WERI-Rb-1 (cell line): ENCODE data around the gene TBL1XR1.

ENCODE experiments used
- DNase-seq: peaks from one replicate; pipeline ENCODE4 v3.0.0-alpha.2; 2020
- H3K27ac ChIP-seq: fragments of 250-450 bp; sonication (Bioruptor Pico); 2 replicates; pipeline ENCODE4 v1.5.1; 2020; ENCODE audit warnings: mild to moderate bottlenecking, moderate library complexity
- H3K27me3 ChIP-seq: fragments of 250-450 bp; sonication (Bioruptor Pico); 2 replicates; pipeline ENCODE4 v1.5.1; 2021; ENCODE audit warnings: mild to moderate bottlenecking, low read depth, moderate library complexity; ENCODE audit not compliant: insufficient read depth, severe bottlenecking
- H3K36me3 ChIP-seq: fragments of 250-450 bp; sonication (Bioruptor Pico); 2 replicates; pipeline ENCODE4 v1.5.1; 2020; ENCODE audit warnings: mild to moderate bottlenecking, moderate library complexity
- H3K4me3 ChIP-seq: 2 replicates; pipeline ENCODE4 v1.5.1; 2011; ENCODE audit warnings: low read depth, mild to moderate bottlenecking, control low read depth, low read length
- H3K9me3 ChIP-seq: fragments of 250-450 bp; sonication (Bioruptor Pico); 2 replicates; pipeline ENCODE4 v1.5.1; 2021; ENCODE audit warnings: mild to moderate bottlenecking, moderate library complexity; ENCODE audit not compliant: severe bottlenecking
- TF ChIP-seq, protein P1 (sequence below): IDR thresholded peaks from 2 replicates; pipeline ENCODE4 v1.5.1; 2011; ENCODE audit warnings: low read depth, mild to moderate bottlenecking, control low read depth, inconsistent platforms, low read length

TBL1XR1 gene

GRCh38 chr3:177062052-177062732 lies 135.1 kb downstream of the TBL1XR1 start:
- Histone ChIP-seq H3K36me3 (peaks cover 12% of the 10 kb centered on the region), H3K4me3 (no peak overlapping the region), H3K27me3 (no peaks in the 10 kb centered on the region), H3K27ac (no peak overlapping the region), H3K9me3 (no peaks in the 10 kb centered on the region)
- TF ChIP-seq, protein P1, sequence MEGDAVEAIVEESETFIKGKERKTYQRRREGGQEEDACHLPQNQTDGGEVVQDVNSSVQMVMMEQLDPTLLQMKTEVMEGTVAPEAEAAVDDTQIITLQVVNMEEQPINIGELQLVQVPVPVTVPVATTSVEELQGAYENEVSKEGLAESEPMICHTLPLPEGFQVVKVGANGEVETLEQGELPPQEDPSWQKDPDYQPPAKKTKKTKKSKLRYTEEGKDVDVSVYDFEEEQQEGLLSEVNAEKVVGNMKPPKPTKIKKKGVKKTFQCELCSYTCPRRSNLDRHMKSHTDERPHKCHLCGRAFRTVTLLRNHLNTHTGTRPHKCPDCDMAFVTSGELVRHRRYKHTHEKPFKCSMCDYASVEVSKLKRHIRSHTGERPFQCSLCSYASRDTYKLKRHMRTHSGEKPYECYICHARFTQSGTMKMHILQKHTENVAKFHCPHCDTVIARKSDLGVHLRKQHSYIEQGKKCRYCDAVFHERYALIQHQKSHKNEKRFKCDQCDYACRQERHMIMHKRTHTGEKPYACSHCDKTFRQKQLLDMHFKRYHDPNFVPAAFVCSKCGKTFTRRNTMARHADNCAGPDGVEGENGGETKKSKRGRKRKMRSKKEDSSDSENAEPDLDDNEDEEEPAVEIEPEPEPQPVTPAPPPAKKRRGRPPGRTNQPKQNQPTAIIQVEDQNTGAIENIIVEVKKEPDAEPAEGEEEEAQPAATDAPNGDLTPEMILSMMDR: no peak
- DNase-seq: no peak

DNA sequence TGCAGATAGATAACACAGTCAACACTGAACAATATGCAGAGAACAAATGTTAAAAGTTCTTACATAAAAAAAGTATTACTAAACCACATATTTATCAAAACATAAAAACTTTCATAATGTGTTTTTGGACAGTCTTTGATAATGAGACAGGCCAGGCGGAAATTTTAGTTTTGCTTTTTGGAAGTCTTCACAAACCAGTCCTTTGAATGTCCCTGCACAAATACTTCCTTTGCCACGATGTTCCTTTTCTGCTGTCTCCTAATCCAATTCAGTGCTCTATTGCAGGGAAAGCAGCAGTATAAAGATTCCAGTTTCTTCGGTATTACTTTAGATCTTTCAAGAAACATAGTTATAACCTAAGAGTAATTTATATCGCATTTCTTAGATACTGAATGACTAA lies 135.9 kb downstream of the TBL1XR1 start:
- H3K4me3 ChIP-seq: no peak overlapping the region
- DNase-seq: no peak
- TF ChIP-seq, protein P1: no peak
- H3K27me3 ChIP-seq: no peaks in the 10 kb centered on the region
- no peaks in the 10 kb centered on the region for H3K9me3 ChIP-seq
- H3K36me3 ChIP-seq: peaks cover 12% of the 10 kb centered on the region
- no peak overlapping the region for H3K27ac ChIP-seq

DNA sequence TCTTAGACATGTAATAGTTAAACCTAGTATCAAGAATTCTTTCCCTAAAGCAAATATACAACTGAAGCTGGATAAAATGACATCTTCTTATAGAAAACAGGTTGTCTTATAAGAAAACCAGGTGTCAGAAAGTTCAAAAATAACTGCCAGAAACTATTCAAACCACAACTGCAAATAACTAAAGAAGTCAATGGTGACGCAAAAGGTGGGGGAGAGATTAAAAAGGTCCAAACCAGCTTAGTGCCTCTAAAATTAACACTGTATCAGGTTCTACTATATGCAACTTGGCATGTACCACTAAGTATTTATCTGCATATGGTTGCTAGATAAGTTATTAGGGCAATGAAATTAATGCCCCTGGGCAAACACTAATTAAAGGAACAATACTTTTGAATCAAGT lies 136.8 kb downstream of the TBL1XR1 start:
- no peak overlapping the region for H3K4me3 ChIP-seq
- H3K27me3 ChIP-seq: no peaks in the 10 kb centered on the region
- H3K36me3 ChIP-seq: peaks cover 12% of the 10 kb centered on the region
- H3K9me3 ChIP-seq: no peaks in the 10 kb centered on the region
- no peak overlapping the region for H3K27ac ChIP-seq
- DNase-seq: no peak
- TF ChIP-seq, protein P1: no peak

GRCh38 chr3:177058648-177059047 lies 138.6 kb downstream of the TBL1XR1 start:
- no peak overlapping the region for H3K4me3 ChIP-seq

DNA sequence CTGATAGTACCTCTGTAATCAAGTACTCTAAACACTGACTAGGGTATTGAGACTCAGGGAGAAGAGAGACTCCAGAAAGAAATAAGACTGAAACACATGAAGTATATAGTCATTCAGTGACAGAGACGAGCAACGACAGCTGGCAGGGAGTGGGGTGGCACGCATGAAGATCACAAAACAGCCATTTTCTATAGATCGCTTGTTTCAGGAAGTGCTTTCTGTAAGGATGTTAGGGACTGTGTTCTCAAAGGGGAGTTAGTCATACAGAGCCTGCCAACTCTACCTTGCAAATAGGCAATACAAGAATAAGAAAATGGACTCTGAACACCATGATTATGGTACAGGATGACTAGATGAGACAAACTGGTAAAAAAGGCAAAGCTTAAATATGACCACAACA lies 139.5 kb downstream of the TBL1XR1 start:
- DNase-seq: no peak
- Histone ChIP-seq H3K4me3 (no peak overlapping the region), H3K27ac (no peak overlapping the region), H3K36me3 (peaks cover 21% of the 10 kb centered on the region), H3K27me3 (no peaks in the 10 kb centered on the region), H3K9me3 (no peaks in the 10 kb centered on the region)
- TF ChIP-seq, protein P1: no peak

More at GRCh38 chr3:177058648-177059047, 138.6 kb downstream of the TBL1XR1 start:
- no peaks in the 10 kb centered on the region for H3K9me3 ChIP-seq
- peaks cover 13% of the 10 kb centered on the region for H3K36me3 ChIP-seq
- no peak for DNase-seq
- no peaks in the 10 kb centered on the region for H3K27me3 ChIP-seq
- TF ChIP-seq, protein P1: no peak
- H3K27ac ChIP-seq: no peak overlapping the region

GRCh38 chr3:177056927-177057326 lies 140.4 kb downstream of the TBL1XR1 start:
- H3K36me3 ChIP-seq: peaks cover 23% of the 10 kb centered on the region
- H3K27me3 ChIP-seq: no peaks in the 10 kb centered on the region
- DNase-seq: no peak
- no peaks in the 10 kb centered on the region for H3K9me3 ChIP-seq
- TF ChIP-seq, protein P1: no peak
- no peak overlapping the region for H3K4me3 ChIP-seq
- H3K27ac ChIP-seq: no peak overlapping the region
